Measurements from ENCODE around the gene HNF1B. TPM values are rescaled to one million over a fixed set of nuclear protein-coding genes. Genes with fewer than 3 reads are reported as not detected.

Gene HNF1B
- total RNA-seq, 1 experiment from 2014 or later: not detected

- no TSS peak for BruUV-seq (replicated peaks)
- H3K9me3 Mint-ChIP-seq (ENCODE audit: unreplicated experiment): no peaks in the 10 kb centered on the region
- peaks cover 5% of the 10 kb centered on the region for H3K4me1 Mint-ChIP-seq (ENCODE audit: insufficient read depth, unreplicated experiment)
- H3K36me3 Mint-ChIP-seq (ENCODE audit: insufficient read depth, unreplicated experiment): no peaks in the 10 kb centered on the region
- peaks cover 3% of the 10 kb centered on the region for H3K27me3 Mint-ChIP-seq (ENCODE audit: insufficient read depth, unreplicated experiment)
- POLR2A ChIA-PET: interaction anchor here (0.6 to 0.7 kb wide), 2 partner anchors 17 to 96 kb away, joined by 3 read pairs; no protein-coding TSS in a partner anchor
- TF ChIP-seq, protein P1, sequence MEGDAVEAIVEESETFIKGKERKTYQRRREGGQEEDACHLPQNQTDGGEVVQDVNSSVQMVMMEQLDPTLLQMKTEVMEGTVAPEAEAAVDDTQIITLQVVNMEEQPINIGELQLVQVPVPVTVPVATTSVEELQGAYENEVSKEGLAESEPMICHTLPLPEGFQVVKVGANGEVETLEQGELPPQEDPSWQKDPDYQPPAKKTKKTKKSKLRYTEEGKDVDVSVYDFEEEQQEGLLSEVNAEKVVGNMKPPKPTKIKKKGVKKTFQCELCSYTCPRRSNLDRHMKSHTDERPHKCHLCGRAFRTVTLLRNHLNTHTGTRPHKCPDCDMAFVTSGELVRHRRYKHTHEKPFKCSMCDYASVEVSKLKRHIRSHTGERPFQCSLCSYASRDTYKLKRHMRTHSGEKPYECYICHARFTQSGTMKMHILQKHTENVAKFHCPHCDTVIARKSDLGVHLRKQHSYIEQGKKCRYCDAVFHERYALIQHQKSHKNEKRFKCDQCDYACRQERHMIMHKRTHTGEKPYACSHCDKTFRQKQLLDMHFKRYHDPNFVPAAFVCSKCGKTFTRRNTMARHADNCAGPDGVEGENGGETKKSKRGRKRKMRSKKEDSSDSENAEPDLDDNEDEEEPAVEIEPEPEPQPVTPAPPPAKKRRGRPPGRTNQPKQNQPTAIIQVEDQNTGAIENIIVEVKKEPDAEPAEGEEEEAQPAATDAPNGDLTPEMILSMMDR (IDR thresholded peaks at IDR 0.05; ENCODE audit: unreplicated experiment): no peak
- H3K27ac Mint-ChIP-seq (ENCODE audit: low read depth, unreplicated experiment): no peak overlapping the region
- no peak overlapping the region for H3K4me3 Mint-ChIP-seq (ENCODE audit: unreplicated experiment)
- intact Hi-C loops (cut with micrococcal nuclease): no loop called here
- CTCF ChIA-PET: no interaction called here
- peak; percentile 53 for DNase-seq (ENCODE audit: unreplicated experiment)
Observed at GRCh38 chr17:37708616-37709212, 36.1 kb downstream of the HNF1B start.

- POLR2A ChIA-PET: interaction anchor here (0.7 kb wide), 1 partner anchor 96 kb away, joined by 3 read pairs; no protein-coding TSS in a partner anchor
- H3K4me3 Mint-ChIP-seq (ENCODE audit: unreplicated experiment): no peak overlapping the region
- no peaks in the 10 kb centered on the region for H3K27me3 Mint-ChIP-seq (ENCODE audit: insufficient read depth, unreplicated experiment)
- no peak overlapping the region for H3K27ac Mint-ChIP-seq (ENCODE audit: low read depth, unreplicated experiment)
- H3K36me3 Mint-ChIP-seq (ENCODE audit: insufficient read depth, unreplicated experiment): no peaks in the 10 kb centered on the region
- TF ChIP-seq, protein P1 (IDR thresholded peaks at IDR 0.05; ENCODE audit: unreplicated experiment): no peak
- peaks cover 8% of the 10 kb centered on the region for H3K4me1 Mint-ChIP-seq (ENCODE audit: insufficient read depth, unreplicated experiment)
- BruUV-seq (replicated peaks): no TSS peak
- no peak for DNase-seq (ENCODE audit: unreplicated experiment)
- intact Hi-C loops (cut with micrococcal nuclease): no loop called here
- no peaks in the 10 kb centered on the region for H3K9me3 Mint-ChIP-seq (ENCODE audit: unreplicated experiment)
- CTCF ChIA-PET: no interaction called here
Observed at GRCh38 chr17:37708008-37708615, 36.7 kb downstream of the HNF1B start.

GRCh38 chr17:37706446-37706845, 38.4 kb downstream of the HNF1B start:
- intact Hi-C loops (cut with micrococcal nuclease): no loop called here
- no peak overlapping the region for H3K4me3 Mint-ChIP-seq (ENCODE audit: unreplicated experiment)
- CTCF ChIA-PET: interaction anchor here (0.6 to 0.7 kb wide), 2 partner anchors 65 to 107 kb away, joined by 3 to 4 read pairs; no protein-coding TSS in a partner anchor
- POLR2A ChIA-PET: interaction anchor here (0.6 kb wide), 1 partner anchor 10 kb away, joined by 3 read pairs; no protein-coding TSS in a partner anchor
- peaks cover 25% of the 10 kb centered on the region for H3K4me1 Mint-ChIP-seq (ENCODE audit: insufficient read depth, unreplicated experiment)
- H3K27ac Mint-ChIP-seq (ENCODE audit: low read depth, unreplicated experiment): no peak overlapping the region
- TF ChIP-seq, protein P1 (IDR thresholded peaks at IDR 0.05; ENCODE audit: unreplicated experiment): no peak
- no peaks in the 10 kb centered on the region for H3K36me3 Mint-ChIP-seq (ENCODE audit: insufficient read depth, unreplicated experiment)
- no peaks in the 10 kb centered on the region for H3K9me3 Mint-ChIP-seq (ENCODE audit: unreplicated experiment)
- no peak for DNase-seq (ENCODE audit: unreplicated experiment)
- no peaks in the 10 kb centered on the region for H3K27me3 Mint-ChIP-seq (ENCODE audit: insufficient read depth, unreplicated experiment)
- BruUV-seq (replicated peaks): no TSS peak

- BruUV-seq (replicated peaks): no TSS peak
- no peak overlapping the region for H3K27ac Mint-ChIP-seq (ENCODE audit: low read depth, unreplicated experiment)
- DNase-seq (ENCODE audit: unreplicated experiment): peak; percentile 71
- POLR2A ChIA-PET: interaction anchor here (0.8 to 1.4 kb wide), 2 partner anchors 65 to 68 kb away, joined by 3 to 6 read pairs; no protein-coding TSS in a partner anchor
- H3K9me3 Mint-ChIP-seq (ENCODE audit: unreplicated experiment): no peaks in the 10 kb centered on the region
- intact Hi-C loops (cut with micrococcal nuclease): loop anchor here (1.0 kb wide), 3 partner anchors 52 to 114 kb away; no protein-coding TSS in a partner anchor
- H3K4me1 Mint-ChIP-seq (ENCODE audit: insufficient read depth, unreplicated experiment): peaks cover 20% of the 10 kb centered on the region
- no peaks in the 10 kb centered on the region for H3K36me3 Mint-ChIP-seq (ENCODE audit: insufficient read depth, unreplicated experiment)
- no peaks in the 10 kb centered on the region for H3K27me3 Mint-ChIP-seq (ENCODE audit: insufficient read depth, unreplicated experiment)
- TF ChIP-seq, protein P1 (IDR thresholded peaks at IDR 0.05; ENCODE audit: unreplicated experiment): no peak
- H3K4me3 Mint-ChIP-seq (ENCODE audit: unreplicated experiment): no peak overlapping the region
- CTCF ChIA-PET: interaction anchor here (0.7 to 3.8 kb wide), 6 partner anchors 21 to 150 kb away, joined by 3 to 18 read pairs (median 4); no protein-coding TSS in a partner anchor
Observed at GRCh38 chr17:37702598-37702997, 42.3 kb downstream of the HNF1B start.

Data from MCF 10A (cell line).